Neural progenitor cell (in vitro differentiated cells): ENCODE results near the gene AFF3. TPM values are rescaled to one million over a fixed set of nuclear protein-coding genes. Genes with fewer than 3 reads are reported as not detected.
"Not testable (repeated sequence)": the region's sequence is repeated elsewhere in the genome, so short reads cannot be mapped to it uniquely, and the experiment has no call there.

ENCODE experiments used
- DNase-seq: peaks from one replicate; pipeline ENCODE4 v3.0.0-alpha.2; 2016; ENCODE audit warnings: low spot score
- H2AFZ ChIP-seq: fragments of 200-600 bp; sonication (generic); replicated peaks from 2 replicates; pipeline ENCODE4 v1.6.1; 2016; ENCODE audit warnings: antibody characterized with exemption
- H3F3A ChIP-seq: fragments of 200-600 bp; sonication (generic); 2 replicates; pipeline ENCODE4 v1.6.1; 2016; ENCODE audit warnings: antibody characterized with exemption, low read depth
- H3K27ac ChIP-seq: fragments of 200-600 bp; sonication (generic); 2 replicates; pipeline ENCODE4 v1.5.1; 2016; ENCODE audit warnings: mild to moderate bottlenecking
- H3K27me3 ChIP-seq: fragments of 200-600 bp; sonication (generic); 2 replicates; pipeline ENCODE4 v1.6.1; 2016; ENCODE audit warnings: mild to moderate bottlenecking, moderate library complexity
- H3K36me3 ChIP-seq: fragments of 200-600 bp; sonication (generic); 2 replicates; pipeline ENCODE4 v1.5.1; 2016
- H3K4me1 ChIP-seq: fragments of 200-600 bp; sonication (generic); 2 replicates; pipeline ENCODE4 v1.6.1; 2016; ENCODE audit warnings: mixed run types
- H3K4me2 ChIP-seq: fragments of 200-600 bp; sonication (generic); 2 replicates; pipeline ENCODE4 v1.6.1; 2016
- H3K4me3 ChIP-seq: fragments of 200-600 bp; sonication (generic); 2 replicates; pipeline ENCODE4 v1.5.1; 2016
- H3K79me2 ChIP-seq: fragments of 200-600 bp; sonication (generic); 2 replicates; pipeline ENCODE4 v1.6.1; 2016; ENCODE audit warnings: low read depth
- H3K9ac ChIP-seq: fragments of 200-600 bp; sonication (generic); 2 replicates; pipeline ENCODE4 v1.6.1; 2016
- H3K9me3 ChIP-seq: fragments of 200-600 bp; sonication (generic); 2 replicates; pipeline ENCODE4 v1.5.1; 2016; ENCODE audit warnings: low read depth
- H4K20me1 ChIP-seq: fragments of 200-600 bp; sonication (generic); 2 replicates; pipeline ENCODE4 v1.6.1; 2016; ENCODE audit warnings: low read depth
- H3K27ac Mint-ChIP-seq: 3 replicates; pipeline ENCODE4 v1.8.0; 2021; ENCODE audit warnings: mixed read lengths
- H3K27me3 Mint-ChIP-seq: 2 replicates; pipeline ENCODE4 v1.8.0; 2022; ENCODE audit warnings: low read depth, mild to moderate bottlenecking, inconsistent platforms, moderate library complexity, mixed read lengths; ENCODE audit not compliant: insufficient read depth
- H3K36me3 Mint-ChIP-seq: 3 replicates; pipeline ENCODE4 v1.8.0; 2021; ENCODE audit warnings: mixed read lengths
- H3K4me1 Mint-ChIP-seq: 3 replicates; pipeline ENCODE4 v1.8.0; 2021; ENCODE audit warnings: mixed read lengths
- H3K4me3 Mint-ChIP-seq: 3 replicates; pipeline ENCODE4 v1.8.0; 2021; ENCODE audit warnings: mild to moderate bottlenecking, moderate library complexity, mixed read lengths
- H3K9me3 Mint-ChIP-seq: 3 replicates; pipeline ENCODE4 v1.8.0; 2020; ENCODE audit warnings: mixed read lengths
- CTCF ChIP-seq: fragments of 200-600 bp; sonication (generic); IDR thresholded peaks from 2 replicates; pipeline ENCODE4 v1.5.1; 2017; ENCODE audit warnings: antibody characterized with exemption, mild to moderate bottlenecking
- EZH2 ChIP-seq: fragments of 200-600 bp; sonication (generic); IDR thresholded peaks from 2 replicates; pipeline ENCODE4 v1.6.1; 2017; ENCODE audit warnings: antibody characterized with exemption, mild to moderate bottlenecking, moderate library complexity
- EZH2phosphoT487 ChIP-seq: fragments of 200-600 bp; sonication (generic); IDR thresholded peaks from 2 replicates; pipeline ENCODE4 v1.6.1; 2017; ENCODE audit warnings: antibody characterized with exemption
- total RNA-seq: library from RNA; depleted of rRNA; stranded (reverse); fragments of >200 nt; gene quantifications from 2 replicates; pipeline ENCODE4 v1.2.3, GENCODE V29; 2015; ENCODE audit warnings: low replicate concordance

The AFF3 gene
- total RNA-seq, 1 donor from 2014 or later, result 0.26 TPM

- H4K20me1 ChIP-seq, result no peaks in the 10 kb centered on the region
- Mint-ChIP-seq H3K4me3 (no peak overlapping the region), H3K9me3 (peaks cover 31% of the 10 kb centered on the region), H3K36me3 (peaks cover 4% of the 10 kb centered on the region), H3K27me3 (peaks cover 2% of the 10 kb centered on the region), H3K4me1 (no peaks in the 10 kb centered on the region), H3K27ac (no peak overlapping the region)
- H3K27me3 ChIP-seq, result no peaks in the 10 kb centered on the region
- no peak for DNase-seq
- H2AFZ ChIP-seq, result no peak overlapping the region
- H3K79me2 ChIP-seq, result no peaks in the 10 kb centered on the region
- no peak overlapping the region for H3K27ac ChIP-seq
- TF ChIP-seq EZH2 (no peak), CTCF (no peak), EZH2phosphoT487 (no peak)
- no peaks in the 10 kb centered on the region for H3K9me3 ChIP-seq
- H3K4me2 ChIP-seq, result no peak overlapping the region
- no peaks in the 10 kb centered on the region for H3K36me3 ChIP-seq
- no peaks in the 10 kb centered on the region for H3K4me1 ChIP-seq
- H3F3A ChIP-seq, result no peaks in the 10 kb centered on the region
- no peak overlapping the region for H3K4me3 ChIP-seq
- no peak overlapping the region for H3K9ac ChIP-seq
These were observed 19.7 kb upstream of the AFF3 start for GRCh38 chr2:100161945-100162620.

GRCh38 chr2:100160396-100160795, 18.0 kb upstream of the AFF3 start:
- H4K20me1 ChIP-seq, result no peaks in the 10 kb centered on the region
- Mint-ChIP-seq H3K4me3 (no peak overlapping the region), H3K27ac (no peak overlapping the region), H3K9me3 (peaks cover 31% of the 10 kb centered on the region), H3K4me1 (no peaks in the 10 kb centered on the region), H3K27me3 (peaks cover 2% of the 10 kb centered on the region), H3K36me3 (peaks cover 2% of the 10 kb centered on the region)
- H2AFZ ChIP-seq, result no peak overlapping the region
- TF ChIP-seq CTCF, result no peak
- TF ChIP-seq EZH2, result no peak
- TF ChIP-seq EZH2phosphoT487, result no peak
- H3K27me3 ChIP-seq, result no peaks in the 10 kb centered on the region
- H3K9me3 ChIP-seq, result no peaks in the 10 kb centered on the region
- H3K27ac ChIP-seq, result no peak overlapping the region
- H3K79me2 ChIP-seq, result no peaks in the 10 kb centered on the region
- H3K36me3 ChIP-seq, result no peaks in the 10 kb centered on the region
- H3K4me3 ChIP-seq, result no peak overlapping the region
- no peaks in the 10 kb centered on the region for H3F3A ChIP-seq
- no peak overlapping the region for H3K9ac ChIP-seq
- H3K4me1 ChIP-seq, result no peaks in the 10 kb centered on the region
- DNase-seq, result no peak
- H3K4me2 ChIP-seq, result no peak overlapping the region

- H4K20me1 ChIP-seq, DNase-seq, H3K4me2 ChIP-seq, H3K27ac Mint-ChIP-seq, H2AFZ ChIP-seq, H3K27me3 Mint-ChIP-seq, H3K36me3 ChIP-seq, H3K9ac ChIP-seq, H3K4me1 Mint-ChIP-seq, H3K36me3 Mint-ChIP-seq, H3K4me3 ChIP-seq, H3K4me3 Mint-ChIP-seq, H3K27me3 ChIP-seq, H3K9me3 ChIP-seq, H3K27ac ChIP-seq, H3K4me1 ChIP-seq, H3K79me2 ChIP-seq, H3F3A ChIP-seq: not testable (repeated sequence)
- peaks cover 14% of the 10 kb centered on the region for H3K9me3 Mint-ChIP-seq
These were observed 9.4 kb upstream of the AFF3 start for GRCh38 chr2:100151832-100152231.

GRCh38 chr2:100151310-100151709, 8.9 kb upstream of the AFF3 start:
- Mint-ChIP-seq H3K4me3 (no peak overlapping the region), H3K27ac (no peak overlapping the region), H3K9me3 (peaks cover 14% of the 10 kb centered on the region), H3K36me3 (no peaks in the 10 kb centered on the region), H3K27me3 (peaks cover 9% of the 10 kb centered on the region), H3K4me1 (no peaks in the 10 kb centered on the region)
- no peak overlapping the region for H3K9ac ChIP-seq
- no peak for TF ChIP-seq CTCF
- TF ChIP-seq EZH2phosphoT487, result no peak
- no peak for TF ChIP-seq EZH2
- H3K27me3 ChIP-seq, result no peaks in the 10 kb centered on the region
- no peaks in the 10 kb centered on the region for H3K9me3 ChIP-seq
- H3K36me3 ChIP-seq, result no peaks in the 10 kb centered on the region
- no peak overlapping the region for H2AFZ ChIP-seq
- DNase-seq, result no peak
- no peak overlapping the region for H3K27ac ChIP-seq
- no peaks in the 10 kb centered on the region for H3F3A ChIP-seq
- no peaks in the 10 kb centered on the region for H3K79me2 ChIP-seq
- H3K4me3 ChIP-seq, result no peak overlapping the region
- H4K20me1 ChIP-seq, result no peaks in the 10 kb centered on the region
- H3K4me2 ChIP-seq, result no peak overlapping the region
- H3K4me1 ChIP-seq, result no peaks in the 10 kb centered on the region
